Right lung (tissue), 5 donors: ENCODE measurements around the gene OTUD3. TPM values are rescaled to one million over a fixed set of nuclear protein-coding genes. Genes with fewer than 3 reads are reported as not detected.
"Not testable (repeated sequence)": the region's sequence is repeated elsewhere in the genome, so short reads cannot be mapped to it uniquely, and the experiment has no call there.

ENCODE experiments used
- DNase-seq, 2 donors: peaks; one replicate each; pipeline ENCODE4 v3.0.0-alpha.2; 2013
- polyA plus RNA-seq, 5 donors: library from polyadenylated mRNA; unstranded; fragments of 120-200 nt; gene quantifications; one replicate each; pipeline versions ENCODE4 v1.2.1 to v1.2.3, GENCODE V29; 2013; ENCODE audit warnings: inconsistent platforms in 1 of 5, low replicate concordance in 1 of 5; ENCODE audit not compliant: insufficient read length in 5 of 5, insufficient read depth in 1 of 5

The OTUD3 gene
- polyA plus RNA-seq, 5 donors = 19.8 to 59.8 (median 29.5) TPM

DNA sequence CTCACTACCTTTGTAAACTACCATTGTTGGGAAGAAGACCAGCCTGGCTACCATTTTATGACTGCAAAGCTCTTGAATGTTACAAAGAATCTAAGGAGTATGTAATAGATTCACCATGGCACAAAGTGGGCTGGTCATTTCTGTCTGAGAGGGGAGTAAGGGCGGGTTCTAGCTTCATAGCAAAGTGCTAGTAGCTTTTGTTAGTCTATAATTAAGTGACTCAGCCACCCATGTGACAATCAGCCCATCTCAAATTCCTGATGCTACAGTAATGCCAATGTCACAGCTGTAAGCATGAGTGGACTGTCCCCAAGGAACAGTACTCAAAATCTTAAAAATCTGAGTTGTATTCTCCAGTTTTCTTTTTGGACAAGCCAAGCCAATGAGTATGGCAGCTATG lies 15.4 kb upstream of the OTUD3 start:
- DNase-seq = no peak

DNA sequence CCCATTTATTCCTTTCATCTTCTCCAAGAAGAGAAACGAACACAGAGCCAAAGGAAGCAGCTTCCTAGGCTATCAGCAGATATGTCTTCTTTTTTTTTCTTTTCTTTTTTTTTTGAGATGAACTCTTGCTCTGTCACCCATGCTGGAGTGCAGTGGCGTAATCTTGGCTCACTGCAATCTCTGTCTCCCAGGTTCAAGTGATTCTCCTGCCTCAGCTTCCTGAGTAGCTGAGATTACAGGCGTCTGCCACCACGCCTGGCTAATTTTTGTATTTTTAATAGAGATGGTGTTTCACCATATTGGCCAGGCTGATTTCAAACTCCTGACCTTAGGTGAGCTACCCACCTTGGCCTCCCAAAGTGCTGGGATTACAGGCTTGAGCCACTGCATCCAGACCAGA lies 13.6 kb upstream of the OTUD3 start:
- DNase-seq = not testable (repeated sequence)

- DNase-seq = not testable (repeated sequence)
These were observed 12.7 kb upstream of the OTUD3 start for GRCh38 chr1:19869453-19869852.

DNA sequence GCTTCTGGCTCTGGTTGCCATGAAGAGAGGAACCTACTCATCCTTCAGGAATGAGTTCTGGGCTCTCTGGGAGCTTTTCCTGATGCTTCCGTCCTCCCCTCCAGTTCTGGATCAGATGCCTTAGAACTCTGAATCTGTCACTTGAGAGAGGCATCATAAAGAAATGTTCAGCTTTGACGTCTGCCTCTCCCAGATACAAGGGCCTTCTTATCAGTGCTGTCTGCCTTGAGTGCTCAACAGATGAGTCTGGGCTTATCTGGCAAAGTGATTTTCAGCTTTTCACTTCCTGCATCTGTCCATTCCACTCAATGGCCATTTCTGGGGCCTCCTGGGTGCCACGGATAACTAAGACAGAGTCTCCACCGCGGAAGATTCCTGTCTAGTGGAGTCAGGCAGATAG lies 12.3 kb upstream of the OTUD3 start:
- no peak for DNase-seq

GRCh38 chr1:19872190-19872589 lies 10.0 kb upstream of the OTUD3 start:
- DNase-seq = no peak

- no peak for DNase-seq
These were observed 4.9 kb upstream of the OTUD3 start for GRCh38 chr1:19877181-19877750.

GRCh38 chr1:19877821-19878636 lies 4.2 kb upstream of the OTUD3 start:
- no peak for DNase-seq

DNA sequence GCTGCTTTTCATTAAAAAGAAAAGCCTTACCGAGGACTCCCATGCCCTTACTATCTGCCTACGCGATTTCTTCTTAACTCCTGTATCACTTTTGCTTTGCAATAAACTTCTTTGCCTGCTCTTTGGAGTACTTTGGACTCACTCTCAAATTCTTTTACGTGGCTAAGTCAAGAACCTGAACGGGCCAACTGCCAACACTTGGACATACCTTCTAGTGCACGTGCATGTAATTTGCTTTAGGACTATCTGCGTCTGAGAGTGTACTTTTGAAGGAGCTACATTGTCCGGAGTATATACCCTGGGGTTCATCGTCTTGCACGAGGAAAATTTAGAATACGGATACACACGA lies 3.6 kb upstream of the OTUD3 start:
- DNase-seq = peak in 1 of 2 donors; percentile 17

DNA sequence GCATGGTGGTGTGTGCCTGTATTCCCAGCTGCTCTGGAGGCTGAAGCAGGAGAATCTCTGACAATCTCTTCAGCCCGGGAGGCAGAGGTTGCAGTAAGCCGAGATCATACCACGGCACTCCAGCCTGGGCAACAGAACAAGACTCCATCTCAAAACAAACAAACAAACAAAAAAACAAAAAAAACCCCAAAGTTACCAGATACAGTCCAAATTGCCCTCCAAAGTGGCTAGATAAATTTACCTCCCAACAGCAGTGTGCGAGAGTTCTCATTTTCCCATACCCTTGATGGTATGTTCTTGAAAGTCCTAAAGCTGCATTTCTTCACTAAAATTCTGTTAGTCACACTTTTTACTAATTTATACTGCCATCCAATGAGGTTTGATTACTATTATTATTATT lies 3.0 kb upstream of the OTUD3 start:
- DNase-seq = no peak

GRCh38 chr1:19879661-19880060 lies 2.5 kb upstream of the OTUD3 start:
- no peak for DNase-seq

GRCh38 chr1:19880841-19881240 lies 1.4 kb upstream of the OTUD3 start:
- not testable (repeated sequence) for DNase-seq

DNA sequence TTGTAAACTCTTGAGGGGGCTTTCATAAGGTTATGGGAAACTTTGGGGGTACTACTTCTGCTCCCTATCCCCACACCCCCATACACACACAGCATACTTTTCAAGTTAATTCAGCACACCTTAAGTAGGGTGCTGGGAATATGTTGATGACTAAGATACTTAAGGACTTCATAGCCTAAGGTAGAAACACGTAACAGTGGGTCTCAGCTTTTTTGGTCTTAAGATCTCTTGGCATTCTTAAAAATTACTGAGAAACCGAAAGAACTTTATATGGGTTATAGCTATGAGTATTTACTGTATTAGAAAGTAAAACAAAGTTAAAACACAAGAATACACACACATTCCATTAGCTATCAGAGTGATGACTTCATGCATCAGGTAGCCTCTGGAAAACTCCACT lies 2.1 kb downstream of the OTUD3 start:
- no peak for DNase-seq

- DNase-seq = no peak
These were observed 3.6 kb downstream of the OTUD3 start for GRCh38 chr1:19885821-19886220.

GRCh38 chr1:19888112-19888511 lies 5.9 kb downstream of the OTUD3 start:
- DNase-seq = peak in 1 of 2 donors; percentile 23

DNA sequence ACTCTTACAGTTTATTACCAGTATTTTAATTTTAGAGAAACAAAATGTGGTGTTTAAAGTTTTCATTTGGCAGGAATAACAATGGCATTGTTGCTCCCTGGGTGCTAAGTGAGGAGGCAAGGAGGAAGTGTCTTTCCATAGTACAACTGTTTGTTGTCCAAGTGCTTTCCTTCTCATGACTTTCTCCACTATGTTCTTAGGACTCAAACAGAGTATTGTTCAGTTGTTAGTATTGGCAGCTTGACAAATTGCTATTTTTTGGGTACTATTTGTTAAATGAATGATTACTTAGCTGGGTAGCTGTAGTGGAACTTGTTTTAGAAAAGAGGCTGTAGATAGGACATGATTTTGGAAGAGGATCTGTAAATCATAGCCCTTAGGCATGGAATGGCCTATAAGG lies 7.5 kb downstream of the OTUD3 start:
- no peak for DNase-seq

GRCh38 chr1:19892129-19892528 lies 9.9 kb downstream of the OTUD3 start:
- no peak for DNase-seq

DNA sequence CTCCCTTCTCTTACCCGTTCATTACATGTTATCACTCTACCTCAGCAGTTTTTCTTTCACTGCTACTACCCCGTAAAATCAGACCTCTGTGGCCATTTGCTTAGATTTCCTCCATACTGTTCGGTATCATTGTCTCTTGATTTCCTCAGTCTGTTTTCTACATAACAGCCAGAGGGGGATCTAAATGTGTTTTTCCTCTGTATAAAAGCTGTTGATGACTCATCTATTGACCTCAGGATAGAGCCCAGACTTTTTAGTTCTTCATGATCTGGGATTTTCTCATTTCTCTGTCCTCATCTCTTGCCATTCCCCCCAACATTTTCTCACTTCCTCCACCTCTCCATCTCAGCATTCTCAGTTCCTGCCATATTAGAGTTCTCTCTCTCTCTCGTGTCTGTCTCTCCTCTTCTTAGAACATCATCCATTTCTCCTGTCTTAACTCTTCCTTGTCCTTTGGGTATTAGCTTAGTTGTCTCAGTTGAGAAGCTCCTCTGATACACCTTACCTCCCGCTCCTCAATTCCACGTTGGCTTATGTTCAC lies 10.5 kb downstream of the OTUD3 start:
- DNase-seq = no peak

DNA sequence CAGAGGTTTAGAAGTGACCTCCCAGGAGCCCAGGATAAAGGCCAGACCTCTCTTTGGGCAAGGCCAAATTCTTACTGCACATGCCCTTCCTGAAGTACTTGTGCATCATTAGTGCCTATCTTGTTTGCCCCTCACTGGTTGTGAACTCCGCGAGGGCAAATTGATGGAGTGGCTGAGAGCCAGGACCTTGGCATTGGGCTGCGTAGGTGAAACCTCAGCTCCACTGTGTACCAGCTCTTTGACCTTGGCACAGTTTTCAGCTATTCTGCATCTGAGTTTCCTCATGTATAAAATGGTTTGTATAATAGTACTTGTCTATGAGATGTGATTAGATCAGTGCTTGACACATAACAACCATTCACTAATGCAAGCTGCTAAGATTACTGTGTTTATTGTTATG lies 11.5 kb downstream of the OTUD3 start:
- no peak for DNase-seq

- DNase-seq = no peak
These were observed 12.0 kb downstream of the OTUD3 start for GRCh38 chr1:19894218-19894617.

DNA sequence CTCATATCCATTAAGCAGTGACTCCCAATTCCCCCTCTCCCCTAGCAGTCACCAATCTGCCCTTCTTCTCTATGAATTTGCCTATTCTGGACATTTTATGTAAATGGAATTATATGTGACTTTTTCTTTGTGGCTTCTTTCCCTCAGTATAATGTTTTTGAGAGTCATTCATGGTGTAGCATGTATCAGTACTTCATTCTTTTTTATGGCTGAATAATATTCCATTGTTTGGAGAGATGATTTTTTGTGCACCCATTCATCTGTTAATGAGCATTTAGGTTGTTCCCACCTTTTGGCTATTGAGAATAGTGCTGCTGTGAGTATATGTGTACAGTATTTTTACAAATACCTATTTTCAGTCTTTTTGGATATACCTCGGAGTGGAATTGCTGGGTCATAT lies 19.5 kb downstream of the OTUD3 start:
- DNase-seq = no peak

DNA sequence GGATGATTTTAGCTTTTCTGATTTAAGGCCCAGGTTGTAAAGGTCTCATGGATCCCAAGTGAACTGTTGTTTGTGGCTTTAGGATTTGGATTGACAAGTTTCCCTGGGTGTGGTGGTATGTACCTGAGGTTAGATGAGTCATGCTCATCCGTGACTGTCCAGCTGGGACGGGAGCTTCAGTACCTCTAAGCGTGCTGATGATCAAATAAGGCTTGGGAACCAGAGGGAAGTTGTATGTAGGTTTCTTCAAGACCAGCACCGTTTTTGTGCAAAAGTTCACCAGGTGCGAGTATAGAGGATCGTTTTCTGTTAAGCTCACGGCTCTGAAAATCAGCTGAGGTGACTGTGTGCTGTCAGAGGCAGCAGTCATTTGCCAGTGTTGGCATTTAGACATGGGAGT lies 21.4 kb downstream of the OTUD3 start:
- DNase-seq = no peak

DNA sequence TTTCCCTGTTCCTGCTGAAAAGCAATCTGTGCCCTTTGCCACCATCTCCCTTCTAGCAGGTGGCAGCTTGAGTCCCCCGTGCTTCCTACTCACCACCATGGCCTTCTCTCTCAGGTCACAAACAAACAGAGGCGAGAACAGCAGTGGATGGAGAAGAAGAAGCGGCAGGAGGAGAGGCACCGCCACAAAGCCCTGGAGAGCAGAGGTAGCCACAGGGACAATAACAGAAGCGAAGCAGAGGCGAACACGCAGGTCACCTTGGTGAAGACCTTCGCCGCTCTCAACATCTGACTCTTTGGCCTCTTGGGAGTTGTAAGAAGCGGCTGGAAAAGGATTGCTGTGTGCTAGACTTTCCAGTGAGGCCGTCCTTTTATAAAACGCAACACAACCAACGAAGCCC lies 25.3 kb downstream of the OTUD3 start:
- no peak for DNase-seq

DNA sequence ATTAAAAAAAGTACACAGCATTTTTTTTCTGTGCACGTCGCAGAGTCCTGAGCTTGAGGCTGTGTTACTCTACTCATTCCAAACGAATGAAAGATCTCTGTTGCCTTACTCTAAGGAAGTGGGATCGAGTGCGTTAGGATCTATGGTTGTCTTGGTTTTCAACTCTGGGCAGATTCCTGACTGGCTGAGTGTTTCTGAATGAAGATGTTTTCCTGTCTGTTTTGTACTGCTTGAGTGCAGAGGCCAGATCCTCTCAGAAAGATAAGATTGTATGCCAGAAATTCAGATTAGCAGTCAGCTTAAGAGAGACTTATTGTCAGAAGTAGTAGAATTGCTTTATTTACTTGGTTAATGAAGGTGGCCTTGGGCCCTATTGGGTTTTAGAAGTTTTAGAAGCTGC lies 27.2 kb downstream of the OTUD3 start:
- DNase-seq = no peak

DNA sequence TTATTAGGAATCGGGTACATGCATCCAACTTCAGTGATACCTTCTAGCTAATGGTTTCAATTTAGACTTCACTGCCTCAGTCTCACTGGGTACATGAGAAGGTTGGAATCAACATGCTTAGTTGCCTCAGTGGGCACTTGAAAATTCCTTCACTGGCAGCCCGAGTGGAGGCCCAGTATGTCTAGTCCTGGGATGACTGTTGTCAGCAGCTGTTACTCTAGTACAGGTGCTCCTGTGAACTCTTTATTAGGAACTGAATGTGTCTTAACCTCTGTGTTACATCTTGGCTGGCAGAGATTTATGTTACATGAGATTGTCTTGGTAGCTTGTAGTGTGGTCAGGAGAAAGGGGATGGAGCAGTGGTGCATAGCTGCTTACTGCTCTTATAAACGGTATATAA lies 27.8 kb downstream of the OTUD3 start:
- DNase-seq = no peak
